ENCODE measurements around the gene SAMD4A.

Gene SAMD4A

GRCh38 chr14:54708161-54708560, 141.2 kb downstream of the SAMD4A start:
- no peak for DNase-seq

- DNase-seq = no peak
Observed at GRCh38 chr14:54708982-54709381, 142.1 kb downstream of the SAMD4A start.

DNA sequence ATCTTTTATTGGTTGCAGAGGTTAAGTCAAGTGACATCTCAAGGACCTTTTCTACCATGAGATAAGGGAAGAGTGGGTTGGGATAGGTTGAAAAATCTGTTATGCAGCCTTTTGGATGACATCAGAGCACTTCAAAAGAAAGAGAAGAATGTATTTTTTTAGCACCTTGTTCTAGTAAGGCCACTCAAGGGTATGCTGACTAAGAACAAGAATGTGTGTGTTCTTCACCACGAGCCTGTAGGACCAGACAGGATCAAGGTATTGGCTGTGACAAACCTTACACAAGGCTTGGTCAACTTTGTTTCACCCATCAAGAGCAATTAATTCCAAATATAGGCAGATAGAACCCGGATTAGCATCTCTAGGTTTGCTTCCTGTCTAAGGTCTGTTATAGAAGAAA, 142.5 kb downstream of the SAMD4A start:
- no peak for DNase-seq

GRCh38 chr14:54709867-54710266, 142.9 kb downstream of the SAMD4A start:
- DNase-seq = no peak

GRCh38 chr14:54711312-54711711, 144.4 kb downstream of the SAMD4A start:
- no peak for DNase-seq

GRCh38 chr14:54711812-54712464, 145.0 kb downstream of the SAMD4A start:
- DNase-seq = no peak

- DNase-seq = peak; percentile 49
Observed at GRCh38 chr14:54712465-54713200, 145.7 kb downstream of the SAMD4A start.

DNA sequence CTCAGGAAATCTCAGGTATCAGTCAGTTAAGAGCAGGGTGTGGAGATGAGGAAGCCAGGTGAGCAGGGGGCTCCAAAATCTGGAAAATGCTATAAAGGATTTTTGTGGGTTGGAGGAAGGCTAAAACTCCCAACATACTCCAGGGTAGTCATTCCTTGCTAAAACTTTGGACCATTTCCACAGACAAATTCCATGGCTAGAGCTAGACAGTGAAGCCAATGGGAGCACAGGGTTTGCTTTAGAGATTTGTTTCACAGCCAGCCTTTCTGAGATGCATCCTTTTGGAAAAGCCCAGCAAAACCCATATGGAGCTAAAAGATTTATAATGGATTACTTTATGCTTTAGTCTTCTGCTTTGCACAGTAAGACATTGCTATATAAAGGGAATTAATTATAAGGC, 146.5 kb downstream of the SAMD4A start:
- no peak for DNase-seq

GRCh38 chr14:54715239-54715638, 148.3 kb downstream of the SAMD4A start:
- no peak for DNase-seq

GRCh38 chr14:54715811-54716210, 148.9 kb downstream of the SAMD4A start:
- DNase-seq = no peak

DNA sequence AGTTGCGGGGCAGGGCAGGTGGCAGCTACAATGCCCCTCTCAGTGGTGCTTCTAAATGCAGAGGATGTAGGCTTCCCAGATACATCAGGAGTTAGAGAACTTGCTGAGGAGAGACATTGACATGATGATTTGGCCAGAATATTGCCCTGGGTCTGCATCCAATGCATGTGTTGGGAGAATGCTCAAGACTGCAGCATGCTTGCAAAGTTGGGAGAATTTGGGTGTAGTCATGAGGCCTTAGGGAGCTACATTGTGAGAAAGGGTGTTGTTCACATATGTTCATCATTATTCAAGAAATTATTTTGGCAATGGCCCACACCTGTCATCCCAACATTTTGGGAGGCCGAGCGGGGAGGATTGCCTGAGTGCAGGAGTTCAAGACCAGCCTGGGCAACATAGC, 149.9 kb downstream of the SAMD4A start:
- DNase-seq = no peak

GRCh38 chr14:54718046-54718445, 151.1 kb downstream of the SAMD4A start:
- DNase-seq = no peak

- no peak for DNase-seq
Observed at GRCh38 chr14:54719406-54719805, 152.5 kb downstream of the SAMD4A start.

DNA sequence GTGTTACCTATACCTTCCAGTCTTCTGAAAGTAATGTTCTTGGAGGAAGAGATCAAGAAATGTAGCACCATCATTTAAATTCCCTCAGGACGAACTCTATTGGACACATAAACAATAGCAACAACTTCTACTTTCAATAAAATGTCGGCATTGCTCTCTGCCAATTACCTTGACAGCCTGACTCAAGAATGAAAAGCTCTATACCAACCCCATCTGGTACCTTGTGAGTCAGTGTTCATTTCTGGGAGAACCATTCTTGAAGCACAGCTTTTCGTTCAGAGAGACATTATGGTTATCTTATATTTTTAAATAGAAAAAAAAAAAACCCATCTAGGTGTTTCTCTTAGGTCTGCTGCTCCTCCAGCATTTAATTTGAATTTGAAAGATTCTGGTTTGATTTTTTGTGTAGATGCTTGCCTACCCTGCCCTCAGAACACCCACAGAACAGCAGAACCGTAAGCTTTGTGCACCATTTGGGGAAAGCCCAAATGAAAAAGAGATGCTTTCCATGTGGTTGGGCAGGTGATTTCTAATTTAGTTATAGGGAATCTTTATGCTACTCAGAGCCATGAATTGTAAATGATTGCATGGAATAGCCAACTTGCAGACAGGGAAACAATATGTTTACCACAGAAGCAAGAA, 156.0 kb downstream of the SAMD4A start:
- DNase-seq = no peak

DNA sequence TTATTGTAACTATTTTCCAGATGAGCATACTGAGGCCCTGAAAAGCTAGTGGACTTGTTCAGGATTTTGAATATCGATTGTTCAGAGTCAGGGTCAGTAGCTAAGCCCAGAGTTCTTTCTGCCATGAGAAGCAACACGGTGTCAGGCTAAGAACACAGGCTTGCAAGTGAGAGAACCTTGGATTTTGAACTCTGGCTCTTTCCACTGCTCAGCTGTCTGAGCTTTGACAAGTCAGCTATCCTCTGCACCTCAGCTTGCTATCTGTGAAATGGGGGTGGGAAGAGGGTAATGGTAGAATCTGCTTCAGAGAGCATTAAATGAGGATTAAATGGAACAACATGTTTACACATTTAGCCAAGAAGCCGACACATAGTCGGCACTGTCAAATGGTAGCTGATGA, 157.2 kb downstream of the SAMD4A start:
- DNase-seq = no peak

GRCh38 chr14:54724676-54725325, 157.9 kb downstream of the SAMD4A start:
- no peak for DNase-seq

DNA sequence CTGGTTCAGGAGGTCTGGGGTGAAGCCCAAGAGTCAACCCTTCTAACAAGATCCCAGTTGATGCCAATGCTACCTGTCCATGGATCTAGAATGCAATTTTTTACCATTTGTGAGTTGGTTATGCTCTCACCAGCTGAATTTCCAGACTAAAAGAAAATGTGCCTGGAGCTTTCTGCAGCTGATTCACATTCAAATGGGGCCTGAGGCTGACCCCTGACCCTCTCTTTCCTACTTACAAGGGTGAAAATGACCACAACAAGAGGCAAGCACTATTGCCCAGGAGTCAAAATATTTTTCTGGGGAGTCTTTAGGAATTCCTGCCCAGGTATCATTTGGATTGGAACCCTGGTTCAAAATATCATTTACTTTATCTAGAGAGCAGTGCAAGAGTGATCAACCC, 159.1 kb downstream of the SAMD4A start:
- DNase-seq = no peak

DNA sequence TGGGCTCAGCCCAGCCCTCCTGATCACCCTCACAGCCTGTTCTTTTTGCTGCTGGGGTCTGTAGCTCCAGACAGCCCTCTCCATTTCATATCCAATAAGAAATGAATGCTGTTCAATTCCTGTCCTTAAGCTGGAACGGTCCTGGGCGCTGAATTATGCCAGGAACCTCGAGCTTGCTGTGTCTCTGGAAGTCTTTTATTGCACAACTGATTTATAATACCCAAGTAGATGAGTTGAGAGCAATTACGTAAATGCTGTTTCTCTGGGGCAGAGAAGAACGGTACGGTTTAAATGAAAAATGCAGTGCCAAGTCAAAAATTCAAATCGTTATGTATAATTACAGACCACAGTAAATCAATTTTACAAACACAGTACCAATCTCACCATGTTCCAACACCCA, 161.0 kb downstream of the SAMD4A start:
- DNase-seq = no peak

- no peak for DNase-seq
Observed at GRCh38 chr14:54728700-54729527, 162.0 kb downstream of the SAMD4A start.

DNA sequence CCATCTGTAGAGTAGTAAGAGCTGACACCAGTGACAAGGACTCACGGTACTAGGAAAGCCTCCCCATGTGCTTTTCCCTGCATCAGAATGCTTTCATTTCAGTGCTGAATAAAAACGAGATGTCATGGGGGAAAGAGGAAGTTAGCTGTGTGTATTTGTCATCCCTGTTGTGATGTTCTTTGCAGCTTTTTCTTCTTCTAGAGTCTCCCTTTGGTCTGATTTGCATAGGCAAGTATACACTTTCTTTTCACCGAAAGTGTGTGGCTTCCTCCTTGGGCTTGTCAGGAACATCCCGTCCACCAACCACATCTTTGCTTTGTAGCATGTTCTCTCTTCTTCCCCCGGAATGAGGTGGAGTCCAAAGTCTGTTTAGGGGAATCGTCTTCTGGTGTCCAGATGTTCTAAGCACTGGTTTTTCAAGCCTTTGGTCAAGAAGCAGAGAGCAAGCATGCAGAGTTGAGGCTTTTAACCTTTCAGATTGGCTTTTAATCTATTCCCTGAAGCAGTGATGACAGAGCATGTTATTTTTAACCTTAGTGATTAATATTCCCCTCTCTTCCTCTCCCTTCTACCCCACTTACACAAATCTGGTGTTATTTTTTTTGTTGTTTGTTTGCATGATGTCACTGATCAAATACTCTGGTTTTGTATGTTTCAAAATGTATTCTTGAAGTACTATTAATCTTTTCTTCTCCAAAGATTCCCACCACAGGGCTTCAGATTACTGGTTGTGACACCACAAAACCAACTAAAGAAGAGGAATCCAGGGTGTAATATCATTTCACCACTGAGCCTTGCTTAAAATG, 163.4 kb downstream of the SAMD4A start:
- no peak for DNase-seq

GRCh38 chr14:54734966-54735365, 168.0 kb downstream of the SAMD4A start:
- DNase-seq = no peak

DNA sequence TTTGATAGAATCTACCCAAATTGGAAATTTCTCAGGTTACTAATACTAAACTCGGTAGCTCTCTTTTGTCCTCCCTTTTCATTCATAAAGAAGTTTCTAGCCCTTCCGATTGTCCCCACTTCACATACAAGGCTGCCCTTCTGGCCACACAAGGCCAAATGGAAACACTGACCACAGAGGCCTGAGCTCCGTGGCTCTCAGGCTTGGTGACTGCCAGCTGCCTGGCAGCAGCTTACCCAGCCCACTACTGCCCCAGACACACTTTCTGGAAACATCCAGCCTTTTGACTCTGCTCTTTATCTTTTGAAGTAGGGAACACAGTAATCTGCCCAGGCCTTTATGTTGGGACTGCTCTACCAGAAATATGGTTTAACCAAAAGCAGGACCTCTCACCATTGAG, 168.5 kb downstream of the SAMD4A start:
- DNase-seq = peak; percentile 45
